Activated CD4-positive, alpha-beta T cell treated with anti-CD3 and anti-CD28 coated beads, Interleukin-2, Interleukin-4, amounts not matched to agents 100 ng/mL and 50 ng/mL, durations not matched to agents 16 hours and 8 hours (primary cell): Measurements from ENCODE around the gene CCDC86.

Experiments used
- DNase-seq: peaks from one replicate; pipeline ENCODE4 v3.0.0-alpha.2; 2020; ENCODE audit warnings: low spot score

The CCDC86 gene

GRCh38 chr11:60891103-60891741, 49.3 kb downstream of the CCDC86 start:
- no peak for DNase-seq

DNA sequence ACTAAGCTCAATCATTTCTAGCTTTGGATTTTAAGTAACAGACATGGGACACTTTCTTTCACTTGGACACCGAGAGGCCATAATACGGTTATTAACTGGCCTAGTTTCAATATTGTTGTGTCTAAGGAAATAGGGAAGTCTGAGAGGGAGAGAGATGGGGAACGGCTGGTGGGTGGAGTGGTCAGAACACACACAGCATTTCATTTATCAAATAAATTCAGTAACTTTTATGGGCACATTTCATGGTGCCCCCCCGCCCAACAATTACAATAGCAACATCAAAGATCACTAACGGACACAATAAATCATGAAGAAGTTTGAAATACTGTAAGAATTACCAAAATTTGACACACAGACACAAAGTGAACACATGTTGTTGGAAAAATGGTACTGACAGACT, 53.8 kb downstream of the CCDC86 start:
- no peak for DNase-seq

- no peak for DNase-seq
Observed at GRCh38 chr11:60897496-60897895, 55.6 kb downstream of the CCDC86 start.

DNA sequence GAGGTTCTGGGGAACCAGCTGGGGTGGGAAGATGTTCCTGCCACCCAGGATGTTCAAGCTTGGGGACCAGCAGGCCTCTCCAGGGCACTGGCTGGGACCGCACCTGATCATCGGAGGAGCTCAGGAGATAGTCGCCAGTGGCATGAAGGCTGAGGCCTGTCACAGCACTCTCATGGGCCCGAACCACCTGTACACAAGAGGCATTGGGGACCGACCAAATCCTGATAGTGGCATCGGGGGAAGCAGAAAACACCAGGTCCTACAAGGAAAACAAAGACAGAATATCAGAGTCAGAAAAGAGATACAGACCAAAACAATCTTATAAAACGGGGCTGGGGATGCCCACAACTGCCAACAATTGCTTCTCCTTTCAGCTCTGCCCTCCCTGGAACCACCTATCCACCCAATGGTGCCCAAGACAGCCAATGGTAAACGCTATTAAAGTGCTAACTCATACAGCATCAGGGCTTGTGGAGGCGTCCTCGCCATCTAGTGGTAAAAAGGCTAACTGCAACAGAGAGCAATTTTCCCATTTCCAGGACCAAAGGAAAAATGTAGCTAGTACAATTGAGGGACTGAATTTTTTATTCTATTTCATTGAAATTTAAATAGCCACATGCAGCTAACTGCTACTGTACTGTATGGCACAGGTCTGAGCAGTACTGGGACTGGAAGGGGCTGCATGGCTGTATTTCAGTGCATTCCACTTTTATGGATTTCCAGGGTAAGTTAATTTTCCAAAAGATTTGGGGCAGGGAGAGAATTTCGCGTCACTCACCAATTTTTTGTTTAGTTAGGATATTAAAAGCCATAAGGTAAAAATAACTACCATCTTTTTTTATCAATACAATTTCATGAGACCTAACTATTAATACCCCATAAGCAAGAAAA, 57.4 kb downstream of the CCDC86 start:
- peak; percentile 62 for DNase-seq

GRCh38 chr11:60899977-60900376, 58.1 kb downstream of the CCDC86 start:
- no peak for DNase-seq
